WTC11 (cell line): ENCODE data around the gene GATAD2A. TPM values are rescaled to one million over a fixed set of nuclear protein-coding genes. Genes with fewer than 3 reads are reported as not detected.

ENCODE experiments used
- JAZF1 ChIP-seq: fragments of 250-450 bp; sonication (Bioruptor Pico); IDR thresholded peaks from 2 replicates; pipeline ENCODE4 v1.9.0; 2021; ENCODE audit warnings: moderate library complexity, mild to moderate bottlenecking, inconsistent platforms
- KAT7 ChIP-seq: sonication (generic); formaldehyde crosslinking; IDR thresholded peaks from 2 replicates; pipeline ENCODE4 v1.8.1; 2023; ENCODE audit warnings: missing genetic modification reagents, mild to moderate bottlenecking, borderline replicate concordance
- SMAD4 ChIP-seq: sonication (generic); formaldehyde crosslinking; IDR thresholded peaks from 2 replicates; pipeline ENCODE4 v1.8.0; 2022; ENCODE audit warnings: mild to moderate bottlenecking, missing genetic modification reagents
- SP1 ChIP-seq: sonication (generic); formaldehyde crosslinking; conservative IDR thresholded peaks from 2 replicates; pipeline ENCODE4 v1.8.1; 2022; ENCODE audit warnings: missing genetic modification reagents
- ZNF232 ChIP-seq: sonication (generic); formaldehyde crosslinking; IDR thresholded peaks from 2 replicates; pipeline ENCODE4 v1.8.0; 2022; ENCODE audit warnings: mild to moderate bottlenecking, missing genetic modification reagents
- total RNA-seq: library from RNA; stranded (reverse); gene quantifications from 3 replicates; pipeline ENCODE4 v1.2.3, GENCODE V29; 2021
- TF ChIP-seq, protein P1 (sequence below): sonication (generic); formaldehyde crosslinking; IDR thresholded peaks from 2 replicates; pipeline ENCODE4 v1.8.0; 2023; ENCODE audit warnings: missing genetic modification reagents, mild to moderate bottlenecking, borderline replicate concordance
- TF ChIP-seq, protein P2 (sequence below): sonication (generic); formaldehyde crosslinking; IDR thresholded peaks from 2 replicates; pipeline ENCODE4 v1.8.0; 2022; ENCODE audit warnings: mild to moderate bottlenecking, missing genetic modification reagents
- TF ChIP-seq, protein P3 (sequence below): sonication (generic); formaldehyde crosslinking; IDR thresholded peaks from 2 replicates; pipeline ENCODE4 v1.8.1; 2022; ENCODE audit warnings: mild to moderate bottlenecking, moderate library complexity, missing genetic modification reagents
- TF ChIP-seq, protein P4 (sequence below): fragments of 250-450 bp; sonication (Bioruptor Pico); IDR thresholded peaks from 2 replicates; pipeline ENCODE4 v1.9.0; 2021; ENCODE audit warnings: moderate library complexity, mild to moderate bottlenecking, inconsistent platforms, borderline replicate concordance
- TF ChIP-seq, protein P5 (sequence below): fragments of 250-450 bp; sonication (Bioruptor Pico); IDR thresholded peaks from 2 replicates; pipeline ENCODE4 v1.9.0; 2021; ENCODE audit warnings: mild to moderate bottlenecking
- TF ChIP-seq, protein P6 (sequence below): sonication (generic); formaldehyde crosslinking; IDR thresholded peaks from 2 replicates; pipeline ENCODE4 v1.8.1; 2022; ENCODE audit warnings: mild to moderate bottlenecking, missing genetic modification reagents, moderate library complexity, borderline replicate concordance
- TF ChIP-seq, protein P7 (sequence below): sonication (generic); formaldehyde crosslinking; IDR thresholded peaks from 2 replicates; pipeline ENCODE4 v1.8.0; 2022; ENCODE audit warnings: missing genetic modification reagents
- TF ChIP-seq, protein P8 (sequence below): sonication (generic); formaldehyde crosslinking; IDR thresholded peaks from 2 replicates; pipeline ENCODE4 v1.8.0; 2023; ENCODE audit warnings: missing genetic modification reagents
- TF ChIP-seq, protein P9 (sequence below): sonication (generic); formaldehyde crosslinking; IDR thresholded peaks from 2 replicates; pipeline ENCODE4 v1.8.0; 2023; ENCODE audit warnings: mild to moderate bottlenecking, missing genetic modification reagents
- TF ChIP-seq, protein P10 (sequence below): sonication (generic); formaldehyde crosslinking; IDR thresholded peaks from 2 replicates; pipeline ENCODE4 v1.8.1; 2023; ENCODE audit warnings: mild to moderate bottlenecking, missing genetic modification reagents
- TF ChIP-seq, protein P11 (sequence below): sonication (generic); formaldehyde crosslinking; IDR thresholded peaks from 2 replicates; pipeline ENCODE4 v1.8.1; 2023; ENCODE audit warnings: mild to moderate bottlenecking, missing genetic modification reagents, moderate library complexity

GATAD2A gene
- total RNA-seq, 1 experiment from 2014 or later: 209 TPM

DNA sequence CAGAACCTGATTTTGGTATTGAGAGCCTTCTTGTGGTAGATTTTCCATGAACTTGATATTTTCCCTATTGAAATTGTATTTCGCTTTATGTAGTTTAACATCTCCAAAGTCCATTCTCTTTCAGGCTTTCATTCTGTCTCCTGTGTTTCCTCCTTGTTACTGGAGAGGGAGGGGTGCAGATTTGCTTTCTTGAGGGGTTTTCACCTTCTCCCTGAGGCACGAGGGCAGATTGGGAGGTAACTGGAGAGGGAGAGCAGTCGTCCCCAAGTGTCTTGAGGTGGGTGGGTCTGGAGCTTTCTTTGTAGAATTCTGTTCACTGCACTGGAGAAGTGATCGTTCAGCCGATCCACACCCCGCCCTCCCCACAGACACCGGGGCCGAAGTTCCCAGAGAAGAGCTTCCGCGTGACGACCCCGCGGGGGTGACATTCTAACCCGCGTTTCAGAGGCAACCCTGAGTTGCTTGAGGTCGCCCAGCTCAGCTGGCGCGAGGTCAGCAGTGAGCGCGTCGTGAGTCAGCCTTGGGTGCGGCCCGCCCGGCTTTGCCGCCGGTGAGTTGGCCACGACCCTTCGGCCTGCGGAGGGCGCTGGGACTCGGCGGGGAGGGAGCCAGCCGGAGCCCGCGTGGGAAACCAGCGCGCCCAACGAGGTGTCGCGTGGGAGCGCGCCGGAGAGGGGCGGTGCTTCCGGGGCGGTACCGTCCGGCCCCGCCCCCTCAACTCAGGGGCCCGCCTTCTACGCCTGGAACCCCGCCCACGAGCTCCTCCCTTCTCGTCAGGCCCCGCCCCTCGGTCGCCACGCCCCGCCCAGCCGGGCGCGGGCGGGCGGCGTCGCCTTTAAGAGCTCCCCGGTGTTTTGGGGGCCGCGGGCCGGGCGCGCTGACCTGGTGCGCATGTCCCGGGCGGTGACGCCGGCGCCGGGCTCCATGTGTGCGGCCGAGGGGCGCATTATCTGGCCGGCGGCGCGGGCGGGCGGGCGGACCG lies at the start of gene GATAD2A (continued):
- TF ChIP-seq, protein P1, sequence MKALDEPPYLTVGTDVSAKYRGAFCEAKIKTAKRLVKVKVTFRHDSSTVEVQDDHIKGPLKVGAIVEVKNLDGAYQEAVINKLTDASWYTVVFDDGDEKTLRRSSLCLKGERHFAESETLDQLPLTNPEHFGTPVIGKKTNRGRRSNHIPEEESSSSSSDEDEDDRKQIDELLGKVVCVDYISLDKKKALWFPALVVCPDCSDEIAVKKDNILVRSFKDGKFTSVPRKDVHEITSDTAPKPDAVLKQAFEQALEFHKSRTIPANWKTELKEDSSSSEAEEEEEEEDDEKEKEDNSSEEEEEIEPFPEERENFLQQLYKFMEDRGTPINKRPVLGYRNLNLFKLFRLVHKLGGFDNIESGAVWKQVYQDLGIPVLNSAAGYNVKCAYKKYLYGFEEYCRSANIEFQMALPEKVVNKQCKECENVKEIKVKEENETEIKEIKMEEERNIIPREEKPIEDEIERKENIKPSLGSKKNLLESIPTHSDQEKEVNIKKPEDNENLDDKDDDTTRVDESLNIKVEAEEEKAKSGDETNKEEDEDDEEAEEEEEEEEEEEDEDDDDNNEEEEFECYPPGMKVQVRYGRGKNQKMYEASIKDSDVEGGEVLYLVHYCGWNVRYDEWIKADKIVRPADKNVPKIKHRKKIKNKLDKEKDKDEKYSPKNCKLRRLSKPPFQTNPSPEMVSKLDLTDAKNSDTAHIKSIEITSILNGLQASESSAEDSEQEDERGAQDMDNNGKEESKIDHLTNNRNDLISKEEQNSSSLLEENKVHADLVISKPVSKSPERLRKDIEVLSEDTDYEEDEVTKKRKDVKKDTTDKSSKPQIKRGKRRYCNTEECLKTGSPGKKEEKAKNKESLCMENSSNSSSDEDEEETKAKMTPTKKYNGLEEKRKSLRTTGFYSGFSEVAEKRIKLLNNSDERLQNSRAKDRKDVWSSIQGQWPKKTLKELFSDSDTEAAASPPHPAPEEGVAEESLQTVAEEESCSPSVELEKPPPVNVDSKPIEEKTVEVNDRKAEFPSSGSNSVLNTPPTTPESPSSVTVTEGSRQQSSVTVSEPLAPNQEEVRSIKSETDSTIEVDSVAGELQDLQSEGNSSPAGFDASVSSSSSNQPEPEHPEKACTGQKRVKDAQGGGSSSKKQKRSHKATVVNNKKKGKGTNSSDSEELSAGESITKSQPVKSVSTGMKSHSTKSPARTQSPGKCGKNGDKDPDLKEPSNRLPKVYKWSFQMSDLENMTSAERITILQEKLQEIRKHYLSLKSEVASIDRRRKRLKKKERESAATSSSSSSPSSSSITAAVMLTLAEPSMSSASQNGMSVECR (CRISPR knock-in tag): peak; percentile 88; the same call in 1 of the 2 replicates
- TF ChIP-seq, protein P2, sequence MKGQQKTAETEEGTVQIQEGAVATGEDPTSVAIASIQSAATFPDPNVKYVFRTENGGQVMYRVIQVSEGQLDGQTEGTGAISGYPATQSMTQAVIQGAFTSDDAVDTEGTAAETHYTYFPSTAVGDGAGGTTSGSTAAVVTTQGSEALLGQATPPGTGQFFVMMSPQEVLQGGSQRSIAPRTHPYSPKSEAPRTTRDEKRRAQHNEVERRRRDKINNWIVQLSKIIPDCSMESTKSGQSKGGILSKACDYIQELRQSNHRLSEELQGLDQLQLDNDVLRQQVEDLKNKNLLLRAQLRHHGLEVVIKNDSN: peak; percentile 61; the same call in 1 of the 2 replicates
- TF ChIP-seq, protein P3, sequence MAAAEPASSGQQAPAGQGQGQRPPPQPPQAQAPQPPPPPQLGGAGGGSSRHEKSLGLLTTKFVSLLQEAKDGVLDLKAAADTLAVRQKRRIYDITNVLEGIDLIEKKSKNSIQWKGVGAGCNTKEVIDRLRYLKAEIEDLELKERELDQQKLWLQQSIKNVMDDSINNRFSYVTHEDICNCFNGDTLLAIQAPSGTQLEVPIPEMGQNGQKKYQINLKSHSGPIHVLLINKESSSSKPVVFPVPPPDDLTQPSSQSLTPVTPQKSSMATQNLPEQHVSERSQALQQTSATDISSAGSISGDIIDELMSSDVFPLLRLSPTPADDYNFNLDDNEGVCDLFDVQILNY (CRISPR knock-in tag): peak; percentile 91
- TF ChIP-seq ZNF232 (CRISPR knock-in tag) (peak; percentile 87; the same call in 1 of the 2 replicates), SP1 (CRISPR knock-in tag) (peak; percentile 91), JAZF1 (CRISPR knock-in tag) (no peak), KAT7 (CRISPR knock-in tag) (peak; percentile 70; the same call in 1 of the 2 replicates), SMAD4 (CRISPR knock-in tag) (0 out of 2 replicates have a peak, but pooled peaks have one; percentile 27)
- TF ChIP-seq, protein P4, sequence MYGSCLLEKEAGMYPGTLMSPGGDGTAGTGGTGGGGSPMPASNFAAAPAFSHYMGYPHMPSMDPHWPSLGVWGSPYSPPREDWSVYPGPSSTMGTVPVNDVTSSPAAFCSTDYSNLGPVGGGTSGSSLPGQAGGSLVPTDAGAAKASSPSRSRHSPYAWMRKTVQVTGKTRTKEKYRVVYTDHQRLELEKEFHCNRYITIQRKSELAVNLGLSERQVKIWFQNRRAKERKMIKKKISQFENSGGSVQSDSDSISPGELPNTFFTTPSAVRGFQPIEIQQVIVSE (CRISPR knock-in tag): no peak
- TF ChIP-seq, protein P5, sequence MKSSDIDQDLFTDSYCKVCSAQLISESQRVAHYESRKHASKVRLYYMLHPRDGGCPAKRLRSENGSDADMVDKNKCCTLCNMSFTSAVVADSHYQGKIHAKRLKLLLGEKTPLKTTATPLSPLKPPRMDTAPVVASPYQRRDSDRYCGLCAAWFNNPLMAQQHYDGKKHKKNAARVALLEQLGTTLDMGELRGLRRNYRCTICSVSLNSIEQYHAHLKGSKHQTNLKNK (CRISPR knock-in tag): no peak
- TF ChIP-seq, protein P6, sequence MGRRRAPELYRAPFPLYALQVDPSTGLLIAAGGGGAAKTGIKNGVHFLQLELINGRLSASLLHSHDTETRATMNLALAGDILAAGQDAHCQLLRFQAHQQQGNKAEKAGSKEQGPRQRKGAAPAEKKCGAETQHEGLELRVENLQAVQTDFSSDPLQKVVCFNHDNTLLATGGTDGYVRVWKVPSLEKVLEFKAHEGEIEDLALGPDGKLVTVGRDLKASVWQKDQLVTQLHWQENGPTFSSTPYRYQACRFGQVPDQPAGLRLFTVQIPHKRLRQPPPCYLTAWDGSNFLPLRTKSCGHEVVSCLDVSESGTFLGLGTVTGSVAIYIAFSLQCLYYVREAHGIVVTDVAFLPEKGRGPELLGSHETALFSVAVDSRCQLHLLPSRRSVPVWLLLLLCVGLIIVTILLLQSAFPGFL: 0 out of 2 replicates have a peak, but pooled peaks have one; percentile 79
- TF ChIP-seq, protein P7, sequence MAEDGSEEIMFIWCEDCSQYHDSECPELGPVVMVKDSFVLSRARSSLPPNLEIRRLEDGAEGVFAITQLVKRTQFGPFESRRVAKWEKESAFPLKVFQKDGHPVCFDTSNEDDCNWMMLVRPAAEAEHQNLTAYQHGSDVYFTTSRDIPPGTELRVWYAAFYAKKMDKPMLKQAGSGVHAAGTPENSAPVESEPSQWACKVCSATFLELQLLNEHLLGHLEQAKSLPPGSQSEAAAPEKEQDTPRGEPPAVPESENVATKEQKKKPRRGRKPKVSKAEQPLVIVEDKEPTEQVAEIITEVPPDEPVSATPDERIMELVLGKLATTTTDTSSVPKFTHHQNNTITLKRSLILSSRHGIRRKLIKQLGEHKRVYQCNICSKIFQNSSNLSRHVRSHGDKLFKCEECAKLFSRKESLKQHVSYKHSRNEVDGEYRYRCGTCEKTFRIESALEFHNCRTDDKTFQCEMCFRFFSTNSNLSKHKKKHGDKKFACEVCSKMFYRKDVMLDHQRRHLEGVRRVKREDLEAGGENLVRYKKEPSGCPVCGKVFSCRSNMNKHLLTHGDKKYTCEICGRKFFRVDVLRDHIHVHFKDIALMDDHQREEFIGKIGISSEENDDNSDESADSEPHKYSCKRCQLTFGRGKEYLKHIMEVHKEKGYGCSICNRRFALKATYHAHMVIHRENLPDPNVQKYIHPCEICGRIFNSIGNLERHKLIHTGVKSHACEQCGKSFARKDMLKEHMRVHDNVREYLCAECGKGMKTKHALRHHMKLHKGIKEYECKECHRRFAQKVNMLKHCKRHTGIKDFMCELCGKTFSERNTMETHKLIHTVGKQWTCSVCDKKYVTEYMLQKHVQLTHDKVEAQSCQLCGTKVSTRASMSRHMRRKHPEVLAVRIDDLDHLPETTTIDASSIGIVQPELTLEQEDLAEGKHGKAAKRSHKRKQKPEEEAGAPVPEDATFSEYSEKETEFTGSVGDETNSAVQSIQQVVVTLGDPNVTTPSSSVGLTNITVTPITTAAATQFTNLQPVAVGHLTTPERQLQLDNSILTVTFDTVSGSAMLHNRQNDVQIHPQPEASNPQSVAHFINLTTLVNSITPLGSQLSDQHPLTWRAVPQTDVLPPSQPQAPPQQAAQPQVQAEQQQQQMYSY (CRISPR knock-in tag): no peak
- TF ChIP-seq, protein P8, sequence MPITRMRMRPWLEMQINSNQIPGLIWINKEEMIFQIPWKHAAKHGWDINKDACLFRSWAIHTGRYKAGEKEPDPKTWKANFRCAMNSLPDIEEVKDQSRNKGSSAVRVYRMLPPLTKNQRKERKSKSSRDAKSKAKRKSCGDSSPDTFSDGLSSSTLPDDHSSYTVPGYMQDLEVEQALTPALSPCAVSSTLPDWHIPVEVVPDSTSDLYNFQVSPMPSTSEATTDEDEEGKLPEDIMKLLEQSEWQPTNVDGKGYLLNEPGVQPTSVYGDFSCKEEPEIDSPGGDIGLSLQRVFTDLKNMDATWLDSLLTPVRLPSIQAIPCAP (CRISPR knock-in tag): peak; percentile 90
- TF ChIP-seq, protein P9, sequence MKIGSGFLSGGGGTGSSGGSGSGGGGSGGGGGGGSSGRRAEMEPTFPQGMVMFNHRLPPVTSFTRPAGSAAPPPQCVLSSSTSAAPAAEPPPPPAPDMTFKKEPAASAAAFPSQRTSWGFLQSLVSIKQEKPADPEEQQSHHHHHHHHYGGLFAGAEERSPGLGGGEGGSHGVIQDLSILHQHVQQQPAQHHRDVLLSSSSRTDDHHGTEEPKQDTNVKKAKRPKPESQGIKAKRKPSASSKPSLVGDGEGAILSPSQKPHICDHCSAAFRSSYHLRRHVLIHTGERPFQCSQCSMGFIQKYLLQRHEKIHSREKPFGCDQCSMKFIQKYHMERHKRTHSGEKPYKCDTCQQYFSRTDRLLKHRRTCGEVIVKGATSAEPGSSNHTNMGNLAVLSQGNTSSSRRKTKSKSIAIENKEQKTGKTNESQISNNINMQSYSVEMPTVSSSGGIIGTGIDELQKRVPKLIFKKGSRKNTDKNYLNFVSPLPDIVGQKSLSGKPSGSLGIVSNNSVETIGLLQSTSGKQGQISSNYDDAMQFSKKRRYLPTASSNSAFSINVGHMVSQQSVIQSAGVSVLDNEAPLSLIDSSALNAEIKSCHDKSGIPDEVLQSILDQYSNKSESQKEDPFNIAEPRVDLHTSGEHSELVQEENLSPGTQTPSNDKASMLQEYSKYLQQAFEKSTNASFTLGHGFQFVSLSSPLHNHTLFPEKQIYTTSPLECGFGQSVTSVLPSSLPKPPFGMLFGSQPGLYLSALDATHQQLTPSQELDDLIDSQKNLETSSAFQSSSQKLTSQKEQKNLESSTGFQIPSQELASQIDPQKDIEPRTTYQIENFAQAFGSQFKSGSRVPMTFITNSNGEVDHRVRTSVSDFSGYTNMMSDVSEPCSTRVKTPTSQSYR (CRISPR knock-in tag): peak; percentile 74; the same call in 1 of the 2 replicates
- TF ChIP-seq, protein P10, sequence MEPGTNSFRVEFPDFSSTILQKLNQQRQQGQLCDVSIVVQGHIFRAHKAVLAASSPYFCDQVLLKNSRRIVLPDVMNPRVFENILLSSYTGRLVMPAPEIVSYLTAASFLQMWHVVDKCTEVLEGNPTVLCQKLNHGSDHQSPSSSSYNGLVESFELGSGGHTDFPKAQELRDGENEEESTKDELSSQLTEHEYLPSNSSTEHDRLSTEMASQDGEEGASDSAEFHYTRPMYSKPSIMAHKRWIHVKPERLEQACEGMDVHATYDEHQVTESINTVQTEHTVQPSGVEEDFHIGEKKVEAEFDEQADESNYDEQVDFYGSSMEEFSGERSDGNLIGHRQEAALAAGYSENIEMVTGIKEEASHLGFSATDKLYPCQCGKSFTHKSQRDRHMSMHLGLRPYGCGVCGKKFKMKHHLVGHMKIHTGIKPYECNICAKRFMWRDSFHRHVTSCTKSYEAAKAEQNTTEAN (CRISPR knock-in tag): peak; percentile 89
- TF ChIP-seq, protein P11, sequence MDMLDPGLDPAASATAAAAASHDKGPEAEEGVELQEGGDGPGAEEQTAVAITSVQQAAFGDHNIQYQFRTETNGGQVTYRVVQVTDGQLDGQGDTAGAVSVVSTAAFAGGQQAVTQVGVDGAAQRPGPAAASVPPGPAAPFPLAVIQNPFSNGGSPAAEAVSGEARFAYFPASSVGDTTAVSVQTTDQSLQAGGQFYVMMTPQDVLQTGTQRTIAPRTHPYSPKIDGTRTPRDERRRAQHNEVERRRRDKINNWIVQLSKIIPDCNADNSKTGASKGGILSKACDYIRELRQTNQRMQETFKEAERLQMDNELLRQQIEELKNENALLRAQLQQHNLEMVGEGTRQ: peak; percentile 11; the same call in 1 of the 2 replicates
